Fibroblast of skin of right biceps (primary cell): ENCODE results near the gene SOCS2.
"Not testable (repeated sequence)": the region's sequence is repeated elsewhere in the genome, so short reads cannot be mapped to it uniquely, and the experiment has no call there.

Source experiments
- DNase-seq: peaks from one replicate; pipeline ENCODE4 v3.0.0-alpha.2; 2013

Gene SOCS2

GRCh38 chr12:93595351-93595750 is 22.9 kb downstream of the SOCS2 start:
- no peak for DNase-seq

GRCh38 chr12:93597608-93598007 is 25.1 kb downstream of the SOCS2 start:
- DNase-seq: no peak

- DNase-seq: no peak
These were observed 26.7 kb downstream of the SOCS2 start for GRCh38 chr12:93599192-93599591.

GRCh38 chr12:93601591-93601990 is 29.1 kb downstream of the SOCS2 start:
- no peak for DNase-seq

GRCh38 chr12:93602897-93603668 is 30.6 kb downstream of the SOCS2 start:
- no peak for DNase-seq

- DNase-seq: no peak
These were observed 31.3 kb downstream of the SOCS2 start for GRCh38 chr12:93603762-93604161.

GRCh38 chr12:93608313-93608712 is 35.8 kb downstream of the SOCS2 start:
- no peak for DNase-seq

- DNase-seq: no peak
These were observed 37.1 kb downstream of the SOCS2 start for GRCh38 chr12:93609281-93610192.

GRCh38 chr12:93612776-93613175 is 40.3 kb downstream of the SOCS2 start:
- DNase-seq: no peak

GRCh38 chr12:93614917-93615596 is 42.6 kb downstream of the SOCS2 start:
- DNase-seq: peak; percentile 54

- DNase-seq: no peak
These were observed 44.2 kb downstream of the SOCS2 start for GRCh38 chr12:93616584-93617101.

GRCh38 chr12:93618891-93619410 is 46.5 kb downstream of the SOCS2 start:
- no peak for DNase-seq

- DNase-seq: peak; percentile 78
These were observed 49.5 kb downstream of the SOCS2 start for GRCh38 chr12:93621986-93622385.

GRCh38 chr12:93622485-93622884 is 50.0 kb downstream of the SOCS2 start:
- peak; percentile 73 for DNase-seq

- DNase-seq: peak; percentile 98
These were observed 52.3 kb downstream of the SOCS2 start for GRCh38 chr12:93624595-93625294.

- not testable (repeated sequence) for DNase-seq
These were observed 52.8 kb downstream of the SOCS2 start for GRCh38 chr12:93625295-93625645.

- DNase-seq: peak; percentile 48
These were observed 53.7 kb downstream of the SOCS2 start for GRCh38 chr12:93626160-93626559.
